ENCODE data around the gene PATE2.

Gene PATE2

GRCh38 chr11:125778728-125779127, at the start of gene PATE2:
Gene PATE2 (minus strand): TSS chr11:125778828. CDS start chr11:125778773, 55 bp downstream.
- no peak for DNase-seq

GRCh38 chr11:125807909-125808308, 29.3 kb upstream of the PATE2 start:
- no peak for DNase-seq

GRCh38 chr11:125802387-125802786, 23.8 kb upstream of the PATE2 start:
- DNase-seq, result no peak

- no peak for DNase-seq
Measured at GRCh38 chr11:125799808-125800207, 21.2 kb upstream of the PATE2 start.

GRCh38 chr11:125797641-125798040, 19.0 kb upstream of the PATE2 start:
- DNase-seq, result no peak

GRCh38 chr11:125790825-125791224, 12.2 kb upstream of the PATE2 start:
- no peak for DNase-seq

GRCh38 chr11:125787827-125788226, 9.2 kb upstream of the PATE2 start, which contains the start of gene PATE3:
Gene PATE3 (plus strand): TSS chr11:125788127. CDS start chr11:125788152, 25 bp downstream.
- no peak for DNase-seq

- DNase-seq, result no peak
Measured at GRCh38 chr11:125784678-125785077, 6.0 kb upstream of the PATE2 start.

GRCh38 chr11:125777309-125777708, 1.3 kb downstream of the PATE2 start:
- no peak for DNase-seq

- DNase-seq, result no peak
Measured at GRCh38 chr11:125773516-125773915, 5.1 kb downstream of the PATE2 start.

GRCh38 chr11:125772834-125773505, 5.7 kb downstream of the PATE2 start:
- no peak for DNase-seq

GRCh38 chr11:125770583-125770982, 8.0 kb downstream of the PATE2 start:
- no peak for DNase-seq

- no peak for DNase-seq
Measured at GRCh38 chr11:125768336-125769046, 10.1 kb downstream of the PATE2 start.

GRCh38 chr11:125766251-125766650, 12.4 kb downstream of the PATE2 start:
- no peak for DNase-seq

GRCh38 chr11:125763483-125763882, 15.1 kb downstream of the PATE2 start:
- no peak for DNase-seq

GRCh38 chr11:125762445-125762844, 16.2 kb downstream of the PATE2 start:
- no peak for DNase-seq

GRCh38 chr11:125756050-125756449, 22.6 kb downstream of the PATE2 start:
- DNase-seq, result no peak

- no peak for DNase-seq
Measured at GRCh38 chr11:125750629-125751028, 28.0 kb downstream of the PATE2 start.

GRCh38 chr11:125745979-125746378, 32.6 kb downstream of the PATE2 start, which contains the start of gene PATE1:
Gene PATE1 (plus strand): TSS chr11:125746279. CDS start chr11:125746305, 26 bp downstream.
- no peak for DNase-seq

- no peak for DNase-seq
Measured at GRCh38 chr11:125743681-125744080, 34.9 kb downstream of the PATE2 start.

GRCh38 chr11:125740617-125741016, 38.0 kb downstream of the PATE2 start:
- DNase-seq, result no peak

GRCh38 chr11:125728969-125729368, 49.7 kb downstream of the PATE2 start:
- no peak for DNase-seq

All from NCI-H2029 treated with DMSO at 0.1 percent for 48 hours (cell line).